CD1c-positive myeloid dendritic cell (primary cell): ENCODE results near the gene PRDM1.

Experiments
- DNase-seq: peaks from one replicate; pipeline ENCODE4 v3.0.0-alpha.2; 2016; ENCODE audit errors: extremely low spot score

The PRDM1 gene

DNA sequence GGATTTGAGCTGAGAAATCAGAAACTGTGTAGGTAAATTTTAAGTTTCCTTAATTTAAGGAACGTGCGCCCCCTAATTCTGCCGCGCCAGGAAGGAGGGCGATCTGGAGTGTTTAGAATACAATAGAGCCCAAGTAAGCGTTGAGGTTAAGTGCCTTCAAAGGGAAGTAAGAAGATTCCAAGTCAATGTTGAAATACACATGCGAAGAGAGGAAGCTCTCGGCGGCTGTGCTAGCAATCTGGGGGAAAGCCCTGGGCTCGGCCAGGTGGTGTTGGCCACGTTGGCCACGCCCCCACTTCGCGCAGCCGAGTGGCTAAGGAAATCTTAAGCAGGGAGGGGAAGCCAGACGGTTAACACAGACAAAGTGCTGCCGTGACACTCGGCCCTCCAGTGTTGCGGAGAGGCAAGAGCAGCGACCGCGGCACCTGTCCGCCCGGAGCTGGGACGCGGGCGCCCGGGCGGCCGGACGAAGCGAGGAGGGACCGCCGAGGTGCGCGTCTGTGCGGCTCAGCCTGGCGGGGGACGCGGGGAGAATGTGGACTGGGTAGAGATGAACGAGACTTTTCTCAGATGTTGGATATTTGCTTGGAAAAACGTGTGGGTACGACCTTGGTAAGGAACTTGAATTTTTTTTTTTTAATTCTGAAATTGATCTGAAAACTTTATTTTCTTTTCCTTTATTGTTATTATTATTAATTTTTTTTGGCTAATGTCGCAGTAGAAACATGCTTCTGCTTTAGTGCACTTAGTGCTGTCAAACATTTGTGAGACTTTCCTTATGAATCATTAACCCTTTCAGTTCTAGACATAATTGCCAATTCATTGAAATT, at the start of gene PRDM1:
Gene PRDM1 (plus strand): TSS at position 353 of the 830 bp plus-strand sequence. CDS start 218 bp downstream, at position 571.
- peak; percentile 96 for DNase-seq

DNA sequence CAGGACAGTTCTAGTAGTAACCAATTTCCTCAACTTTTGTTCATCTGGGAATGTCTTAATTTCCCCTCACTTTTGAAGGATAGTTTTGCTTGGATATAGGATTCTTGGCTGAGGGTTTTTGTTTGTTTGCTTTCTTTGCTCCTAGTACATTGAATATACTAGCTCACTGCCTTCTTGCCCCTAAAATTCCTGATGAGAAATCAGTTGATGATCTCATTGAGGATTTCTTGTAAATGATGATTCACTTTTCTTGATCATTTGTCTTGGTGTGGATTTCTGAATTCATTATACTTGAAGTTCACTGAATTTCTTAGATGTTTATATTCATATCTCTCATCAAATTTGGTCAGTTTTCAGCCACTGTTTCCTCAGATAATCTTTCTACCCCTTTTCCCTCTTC, 49.1 kb upstream of the PRDM1 start:
- no peak for DNase-seq

DNA sequence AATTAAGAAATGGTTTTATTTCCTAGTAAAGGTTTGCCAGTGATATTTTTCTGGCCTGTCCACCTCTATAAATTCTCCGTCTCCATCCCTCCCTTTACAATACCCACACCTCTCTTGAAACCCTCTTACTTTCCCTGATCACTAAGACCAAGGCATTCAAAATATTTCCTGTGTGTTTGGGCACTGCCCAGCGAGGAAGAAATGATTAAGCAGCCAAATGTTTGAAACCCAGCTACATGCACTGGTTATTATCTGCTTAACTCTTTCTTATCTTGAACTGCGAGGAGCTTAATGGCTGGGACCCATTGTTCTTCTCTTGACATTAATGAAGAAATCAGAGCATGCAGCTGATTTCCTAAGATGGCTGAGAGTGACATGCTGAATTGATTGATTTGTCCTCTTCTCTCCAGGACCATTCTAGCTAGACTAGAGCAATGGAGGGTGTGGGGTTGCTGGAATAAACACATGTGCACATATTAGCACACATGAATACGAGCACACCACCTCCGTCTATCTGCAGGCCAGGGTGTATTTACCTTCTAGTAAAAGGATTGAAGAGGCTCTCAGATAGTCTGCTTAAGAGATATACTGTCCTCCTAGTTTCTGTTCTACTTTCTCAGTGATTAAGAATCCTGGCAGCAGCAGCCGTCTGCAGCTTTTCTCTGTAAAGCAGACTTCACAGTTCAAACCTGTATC, 46.1 kb upstream of the PRDM1 start:
- no peak for DNase-seq

DNA sequence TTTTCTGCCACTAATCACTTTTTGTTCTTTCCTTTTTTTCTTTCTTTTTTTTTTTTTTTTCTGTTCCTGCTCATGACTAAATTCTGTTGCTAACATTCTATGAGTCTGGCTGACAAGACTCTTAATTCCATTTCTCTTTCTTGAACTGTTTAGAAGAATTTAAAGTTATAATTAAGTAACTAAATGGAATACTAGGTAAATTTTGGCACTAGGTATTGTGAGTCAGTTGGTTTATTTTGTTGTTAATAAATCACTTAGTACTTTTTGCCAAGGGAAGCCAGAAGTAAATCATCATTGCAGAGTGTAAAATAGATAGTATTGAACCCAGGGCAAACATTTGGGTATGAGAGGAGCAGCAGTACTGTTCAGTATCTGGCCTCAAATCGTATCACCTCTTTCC, 42.0 kb upstream of the PRDM1 start:
- DNase-seq: no peak

DNA sequence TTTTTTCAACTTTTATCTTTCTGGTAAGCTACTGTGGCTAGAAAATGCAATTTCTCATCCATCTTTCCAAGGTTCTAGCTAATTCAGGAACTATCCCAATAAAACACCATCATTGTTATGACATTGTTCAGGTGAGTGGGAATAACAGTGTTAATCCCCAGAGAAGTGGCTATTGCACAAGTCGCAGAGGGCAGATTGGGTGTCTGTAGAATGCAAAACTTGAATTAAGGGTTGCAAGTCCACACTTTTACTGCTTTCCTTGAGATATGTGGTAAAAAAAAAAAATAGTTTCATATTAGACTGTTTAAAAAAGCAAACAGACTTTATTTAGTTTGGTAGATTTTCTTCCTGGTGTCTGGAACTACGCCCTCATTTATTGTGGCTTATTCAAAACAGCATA, 41.1 kb upstream of the PRDM1 start:
- DNase-seq: no peak

DNA sequence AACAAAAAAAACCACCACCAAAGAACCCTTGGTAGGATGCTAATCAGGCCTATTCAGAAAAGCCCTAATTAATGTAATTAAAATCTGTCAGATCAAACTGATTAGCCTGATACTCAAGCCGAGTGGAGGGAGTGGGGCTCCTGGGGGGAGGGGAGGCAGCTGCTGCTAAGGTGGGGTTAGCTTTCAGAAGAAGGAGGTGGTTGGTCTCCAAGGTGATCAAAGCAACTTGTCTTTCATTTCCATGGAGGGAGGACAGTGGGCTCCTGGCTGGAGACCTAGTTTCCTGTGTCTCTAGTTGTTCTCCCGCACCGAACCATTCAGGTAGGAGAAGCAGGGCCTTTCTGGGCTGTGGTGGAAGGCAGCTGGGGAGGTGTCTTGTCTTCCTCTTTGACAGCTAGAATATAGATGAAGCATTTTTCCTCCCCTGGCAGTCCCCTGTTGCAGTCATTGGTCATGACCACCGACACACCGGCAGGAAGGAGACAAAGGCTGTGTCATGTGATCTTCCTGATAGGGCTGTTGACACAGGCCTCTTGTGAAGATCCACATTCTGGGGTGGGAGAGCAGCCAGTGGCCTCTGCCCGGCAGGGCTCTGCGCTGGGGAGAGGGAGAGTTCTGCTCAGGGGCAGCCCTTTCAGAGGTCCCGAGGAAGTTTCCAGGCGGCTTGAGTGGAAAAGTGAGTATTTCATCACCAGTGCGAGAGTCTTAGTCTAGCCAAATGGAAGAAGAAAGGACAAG, 39.9 kb upstream of the PRDM1 start:
- DNase-seq: no peak

DNA sequence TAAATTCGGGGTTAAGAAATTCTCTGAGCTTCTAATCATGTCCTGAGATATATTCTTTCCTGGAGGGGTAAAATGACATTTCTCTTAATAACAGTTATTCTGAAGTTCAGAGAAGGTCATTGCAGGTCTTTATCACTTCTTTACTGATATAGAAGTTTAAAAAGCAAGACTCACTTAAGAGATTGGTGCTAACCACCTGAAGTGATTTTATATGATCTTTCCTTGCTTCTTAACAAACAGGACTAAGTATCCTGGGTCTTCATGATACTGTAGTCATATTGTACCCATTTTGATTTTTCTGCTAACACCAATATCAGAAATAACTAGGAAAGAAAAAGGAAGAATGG, 39.3 kb upstream of the PRDM1 start:
- DNase-seq: no peak

DNA sequence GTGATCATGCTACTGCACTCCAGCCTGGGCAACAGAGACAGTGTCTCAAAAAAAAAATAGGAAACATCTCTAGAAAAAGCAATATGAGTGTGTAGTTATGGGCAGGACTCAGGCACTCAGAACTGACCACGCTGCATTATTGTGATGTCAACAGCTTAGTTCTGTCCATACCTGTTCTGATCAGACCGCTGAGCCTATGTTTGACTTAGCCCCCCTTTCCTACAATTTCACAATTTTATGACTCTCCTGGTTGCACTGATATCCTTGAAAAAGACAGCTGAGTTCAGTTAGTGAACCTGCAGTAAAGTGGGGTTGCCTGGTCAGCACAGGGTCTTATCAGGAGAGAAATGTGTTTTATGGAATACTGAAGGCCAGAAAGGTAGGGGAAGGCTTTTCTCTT, 37.8 kb upstream of the PRDM1 start:
- no peak for DNase-seq

DNA sequence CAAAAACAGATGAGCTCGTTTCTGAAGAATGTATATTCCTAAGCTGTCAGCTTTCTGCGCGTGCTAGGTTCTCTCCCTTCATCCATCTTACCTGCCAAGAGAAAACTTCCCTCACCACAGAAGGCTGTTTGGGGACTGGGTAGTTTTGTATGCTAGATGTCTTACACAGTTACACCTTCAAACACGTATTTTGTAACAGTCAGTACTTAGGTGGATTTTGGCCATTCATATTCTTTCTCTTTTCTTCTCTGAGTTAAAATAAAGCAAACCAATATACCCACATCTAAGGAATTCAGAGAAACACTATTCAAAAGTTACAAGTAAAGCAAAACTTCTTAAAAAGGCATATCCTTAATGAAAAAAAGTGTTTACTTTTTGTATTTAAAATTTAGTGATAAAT, 35.6 kb upstream of the PRDM1 start:
- no peak for DNase-seq

DNA sequence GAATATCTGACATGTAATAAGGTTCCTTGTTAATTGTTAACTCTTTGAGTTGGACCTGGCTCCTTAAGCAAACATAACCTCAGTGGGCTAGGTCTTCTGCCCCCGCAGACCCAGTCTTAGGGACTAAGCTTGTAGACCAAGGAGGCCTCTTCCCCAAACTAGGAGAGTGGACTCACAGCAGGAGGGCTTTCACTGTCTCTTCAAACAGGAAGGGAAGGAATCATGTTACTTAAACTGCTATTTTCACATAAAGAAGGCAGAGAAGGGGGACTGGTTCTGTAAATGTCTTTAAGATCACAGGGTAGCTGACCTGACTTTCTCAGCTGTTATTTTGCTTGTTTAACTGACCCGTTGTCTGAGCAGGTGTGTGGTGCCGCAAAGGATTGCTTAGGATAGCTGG, 34.9 kb upstream of the PRDM1 start:
- no peak for DNase-seq

DNA sequence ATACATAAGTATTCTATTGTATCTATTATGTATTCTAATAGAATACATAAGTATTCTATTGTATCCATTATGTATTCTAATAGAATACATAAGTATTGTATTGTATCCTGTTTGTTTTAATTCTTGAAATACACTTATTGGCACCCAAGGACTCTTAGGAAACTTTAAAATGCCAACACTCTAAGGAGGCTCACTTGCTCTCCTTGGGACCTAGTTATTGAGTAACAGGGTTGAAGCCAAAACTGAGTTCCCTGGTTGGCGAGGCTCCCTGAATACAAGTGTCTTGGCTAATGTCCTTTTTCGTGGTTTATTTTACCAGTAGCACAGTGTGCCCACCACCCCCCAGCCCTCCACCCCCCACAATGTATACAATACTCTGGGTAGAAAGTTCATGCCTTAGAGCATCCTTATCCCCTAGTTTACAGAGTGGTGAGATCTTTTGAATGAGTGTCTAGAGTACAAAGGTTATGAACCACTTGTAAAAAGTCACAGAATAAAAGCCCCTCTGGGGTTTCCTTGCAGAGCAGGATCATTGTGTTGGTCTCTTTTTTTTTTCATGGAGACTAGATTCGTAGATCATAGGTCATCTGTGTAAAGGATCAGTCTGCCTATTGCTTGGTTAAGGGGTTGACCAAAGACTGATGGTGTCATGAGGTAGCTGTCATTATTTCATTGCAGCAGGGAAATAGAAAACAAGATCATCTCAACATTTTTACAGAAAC, 32.5 kb upstream of the PRDM1 start:
- no peak for DNase-seq

DNA sequence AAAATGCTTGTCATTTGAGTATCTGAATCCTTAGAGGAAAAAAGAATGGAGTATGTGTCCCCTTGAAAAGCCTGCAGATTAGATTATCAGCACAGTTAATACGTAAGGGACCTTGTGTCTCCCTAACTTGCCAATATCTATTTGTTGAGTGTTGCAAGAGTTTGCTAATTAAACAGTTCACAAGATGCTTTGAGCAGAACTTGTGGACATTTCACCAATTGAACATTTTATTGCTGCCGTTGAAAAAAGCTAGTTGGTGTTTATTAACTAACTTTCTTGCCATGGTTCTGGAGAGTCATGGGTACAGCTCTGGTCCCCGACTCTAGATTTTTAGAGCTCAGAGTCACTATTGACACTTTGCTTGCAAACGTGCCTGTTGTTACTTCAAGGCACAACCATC, 30.6 kb upstream of the PRDM1 start:
- no peak for DNase-seq

DNA sequence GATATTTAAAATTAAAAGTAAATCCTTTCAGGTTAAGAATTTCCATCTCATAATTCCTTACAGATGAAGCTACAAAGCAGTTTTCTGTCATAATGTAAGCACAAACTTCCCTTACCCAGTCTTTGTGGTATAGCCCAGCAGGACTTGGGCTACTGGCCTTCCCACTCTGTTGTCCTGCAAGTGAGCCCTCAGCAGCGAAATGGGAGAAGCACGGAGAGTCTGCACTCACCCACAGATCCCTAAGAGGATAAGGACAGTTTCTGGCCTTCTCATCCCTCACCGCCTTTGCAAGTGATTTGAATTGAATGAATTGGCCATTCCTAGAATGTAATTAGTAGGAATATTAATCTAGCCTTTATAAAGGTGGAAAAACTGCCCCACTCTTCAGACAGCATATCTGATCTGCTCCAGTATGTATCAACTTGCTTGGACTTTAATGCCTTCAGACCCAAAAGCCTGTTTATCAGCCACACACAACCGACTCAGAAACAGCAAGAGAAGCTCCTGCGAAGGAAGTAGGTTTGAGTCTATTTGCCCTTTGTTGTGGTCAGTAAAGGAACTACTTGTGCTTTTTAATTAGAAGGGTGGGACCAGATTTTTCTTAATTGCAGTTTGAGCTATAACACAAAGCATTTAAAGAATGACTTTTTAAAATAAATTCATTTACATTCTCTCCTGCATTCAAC, 29.9 kb upstream of the PRDM1 start:
- DNase-seq: no peak

DNA sequence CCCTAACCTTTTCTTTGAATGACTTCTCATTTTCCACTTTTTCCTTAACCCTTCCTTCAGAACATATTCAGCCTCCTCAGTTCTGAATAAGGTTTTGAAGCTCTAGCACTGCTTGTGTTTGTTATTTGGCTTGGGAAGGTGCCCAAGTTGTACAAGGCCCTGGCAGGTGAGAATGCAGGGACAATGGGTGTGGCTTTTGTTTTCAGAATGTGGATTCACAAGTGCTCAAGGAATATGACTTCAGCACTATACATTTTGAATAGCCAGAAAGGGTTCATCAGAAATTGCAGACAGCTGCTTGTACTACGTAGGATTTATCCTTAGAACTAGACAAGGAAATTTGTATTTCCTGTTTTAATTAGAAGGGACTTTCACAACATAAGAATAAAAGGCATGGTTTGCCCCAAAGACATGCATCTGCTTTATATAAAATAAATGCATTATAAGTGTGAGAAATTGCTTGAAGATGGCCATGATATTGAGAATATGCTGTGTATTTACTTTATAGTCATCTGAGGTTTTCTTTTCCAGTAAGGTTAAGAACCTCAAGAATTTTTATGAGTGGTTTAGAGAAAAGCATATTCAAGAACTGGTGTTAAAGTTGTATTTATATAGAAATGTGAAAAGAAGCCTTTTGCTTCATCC, 29.3 kb upstream of the PRDM1 start:
- no peak for DNase-seq

DNA sequence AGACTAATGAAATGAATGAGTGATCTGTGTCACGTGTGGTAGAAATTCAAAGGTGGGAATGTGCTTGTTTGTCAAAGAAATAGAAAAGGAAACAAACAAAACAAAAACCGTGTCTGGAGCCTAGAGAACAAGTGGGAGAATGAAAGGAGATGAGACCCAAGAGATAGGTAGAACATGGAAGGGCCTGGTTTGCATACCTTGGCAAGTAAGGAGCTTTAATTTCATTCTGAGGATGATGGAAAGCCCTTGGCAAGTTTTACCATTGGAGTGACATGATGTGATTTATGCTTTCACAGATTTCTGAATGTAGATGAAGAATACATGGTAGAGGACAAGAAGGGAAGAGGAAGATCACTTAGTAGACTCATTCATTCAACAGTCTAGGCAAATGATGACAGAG, 26.8 kb upstream of the PRDM1 start:
- DNase-seq: no peak

DNA sequence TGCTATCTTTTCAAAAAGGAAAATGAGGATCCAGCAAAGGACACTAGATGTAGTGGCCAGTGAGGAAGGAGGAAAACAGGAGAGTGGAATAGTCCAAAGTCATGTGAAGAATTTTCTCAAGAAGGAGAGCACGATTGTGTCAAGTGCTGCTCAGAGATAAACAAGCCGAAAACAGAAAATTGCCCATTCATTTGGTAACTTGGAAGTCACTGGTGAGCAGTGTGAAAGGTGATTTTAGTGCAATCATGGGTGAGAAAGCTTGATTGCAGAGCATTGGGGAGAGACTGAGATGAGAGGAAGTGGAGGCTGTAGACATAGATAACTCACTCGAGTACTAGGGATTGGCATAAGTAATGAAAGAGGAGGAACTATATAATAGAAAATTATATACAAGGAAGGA, 26.0 kb upstream of the PRDM1 start:
- no peak for DNase-seq

DNA sequence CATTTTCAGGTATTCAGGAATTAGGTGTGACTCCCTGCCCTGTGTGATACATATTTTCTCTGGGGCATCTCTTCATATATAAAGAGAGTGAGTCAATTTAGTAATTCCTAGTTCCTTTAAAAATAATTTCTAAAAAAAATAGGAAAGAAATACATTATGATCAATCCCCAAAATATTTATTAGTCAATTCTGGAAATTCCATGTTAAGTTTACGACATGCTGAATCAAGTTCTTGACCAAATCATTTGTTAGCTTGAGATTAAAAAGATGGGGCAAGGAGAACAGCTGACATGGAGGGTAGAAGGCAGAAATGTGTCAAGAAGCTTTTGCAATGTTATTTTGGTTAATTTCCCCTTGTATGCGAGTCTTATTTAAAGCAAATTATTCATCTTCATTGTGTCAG, 22.7 kb upstream of the PRDM1 start:
- no peak for DNase-seq

DNA sequence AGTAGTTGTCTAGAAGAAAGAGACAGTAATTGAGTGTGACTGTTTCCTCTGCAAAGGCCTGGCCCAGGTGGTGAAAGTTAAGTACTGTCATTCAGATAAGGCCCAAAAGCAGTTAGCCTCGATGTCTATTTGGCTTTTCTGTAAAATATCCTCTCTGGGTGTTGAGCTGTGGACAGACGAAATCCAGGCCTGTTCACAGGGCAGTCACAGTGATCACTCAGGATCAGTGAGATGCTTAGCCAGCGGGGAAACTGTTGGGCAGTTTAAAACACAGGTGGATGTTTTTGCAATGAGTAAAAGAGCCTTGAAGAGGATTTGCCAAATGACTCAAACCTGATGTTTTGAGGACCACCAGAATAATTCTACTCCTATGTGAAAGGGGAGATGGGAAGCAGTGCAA, 22.0 kb upstream of the PRDM1 start:
- no peak for DNase-seq

DNA sequence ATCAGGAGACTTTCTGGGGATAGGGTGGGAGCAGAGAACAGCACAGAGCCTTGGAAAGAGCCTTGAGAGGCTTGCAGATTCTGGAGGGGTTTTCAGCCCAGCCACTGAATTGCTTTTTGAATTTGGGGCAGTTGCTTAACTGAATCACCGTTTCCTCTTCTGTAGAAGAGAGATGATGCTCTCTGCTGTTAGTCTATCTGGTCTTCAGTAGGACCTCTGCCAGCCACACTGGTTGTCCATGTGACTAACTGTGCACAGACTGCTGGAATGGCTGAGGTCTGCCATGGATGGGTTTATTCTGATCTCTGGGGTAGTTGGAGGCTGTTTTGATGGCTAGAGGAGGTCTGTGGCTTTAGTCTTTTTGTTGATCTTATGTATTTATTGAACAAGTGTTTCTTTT, 21.4 kb upstream of the PRDM1 start:
- DNase-seq: no peak

DNA sequence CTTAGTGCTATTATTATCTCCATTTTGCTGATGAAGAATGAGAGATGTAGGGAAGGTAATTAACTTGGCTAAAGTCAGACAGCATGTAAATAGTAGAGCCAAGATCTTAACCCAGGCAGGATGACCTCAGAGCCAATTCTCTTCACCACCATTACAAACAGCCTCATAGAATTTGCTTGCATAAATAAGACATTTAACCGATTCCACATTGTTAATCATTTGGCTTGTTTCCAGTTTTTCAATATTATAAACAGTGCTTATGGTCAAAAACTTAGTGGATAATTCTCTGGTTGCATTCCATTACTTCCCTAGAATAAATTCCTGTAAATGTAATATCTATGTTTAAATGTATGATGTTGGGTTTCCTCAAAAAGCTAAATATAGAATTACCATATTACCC, 19.1 kb upstream of the PRDM1 start:
- no peak for DNase-seq

DNA sequence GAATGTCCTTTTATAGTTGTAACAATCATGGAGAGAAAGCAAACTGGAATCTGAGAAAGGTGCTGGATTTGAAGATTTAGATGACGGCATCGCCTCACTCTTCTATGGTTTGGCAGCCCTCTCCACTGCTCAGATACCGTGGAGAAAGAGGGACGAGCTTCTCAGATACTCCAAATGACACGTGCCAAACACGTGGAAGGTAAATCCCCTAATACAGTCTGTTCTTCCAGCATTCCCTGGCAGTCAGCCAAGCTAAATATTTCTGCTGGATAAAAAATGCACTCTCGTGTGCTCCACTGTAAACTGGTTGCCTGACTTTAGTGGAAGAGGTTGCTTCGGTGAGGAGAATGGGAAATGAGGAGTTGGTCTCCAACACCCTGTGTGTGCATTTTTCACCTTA, 16.7 kb upstream of the PRDM1 start:
- no peak for DNase-seq
